Esophagus squamous epithelium (tissue), 4 donors: ENCODE data around the gene BRPF1.

Experiments used
- CTCF ChIP-seq, 6 experiments: fragments of 450-650 bp in 4 of 6; fragments of 200-600 bp in 2 of 6; sonication (generic) in 2 of 6; IDR thresholded peaks; one replicate each; pipeline ENCODE4 v1.5.1; 2016 to 2019; ENCODE audit warnings: antibody characterized with exemption in 6 of 6, mild to moderate bottlenecking in 4 of 6, moderate library complexity in 4 of 6
- POLR2A ChIP-seq, 4 donors: fragments of 450-650 bp; IDR thresholded peaks; one replicate each; pipeline ENCODE4 v1.6.1; 2017; ENCODE audit warnings: antibody characterized with exemption in 4 of 4, mild to moderate bottlenecking in 4 of 4, moderate library complexity in 3 of 4

DNA sequence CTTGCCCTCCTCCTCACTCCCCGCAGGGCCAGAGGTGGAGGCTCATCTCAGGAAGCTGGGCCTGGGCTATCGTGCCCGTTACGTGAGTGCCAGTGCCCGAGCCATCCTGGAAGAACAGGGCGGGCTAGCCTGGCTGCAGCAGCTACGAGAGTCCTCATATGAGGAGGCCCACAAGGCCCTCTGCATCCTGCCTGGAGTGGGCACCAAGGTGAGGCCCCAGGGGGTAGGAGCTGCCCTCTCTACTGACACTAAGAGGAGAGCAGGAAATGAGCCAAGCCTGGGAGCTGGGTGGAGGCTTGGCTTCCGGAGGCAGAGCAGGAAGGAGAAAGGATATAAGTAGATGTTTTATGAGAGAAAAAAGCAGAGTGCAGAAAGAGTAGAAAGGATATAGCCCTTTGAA lies 23.1 kb downstream of the BRPF1 start:
- TF ChIP-seq CTCF (IDR thresholded peaks at IDR 0.05), result no peak
- TF ChIP-seq POLR2A (IDR thresholded peaks at IDR 0.05), result no peak
